Kasumi-1 (cell line): ENCODE results near the gene LUC7L3.

Experiments
- DNase-seq, 2 experiments: peaks; one replicate each; lab custom pipeline; 2025; lab: John Stamatoyannopoulos, UW

LUC7L3 gene

DNA sequence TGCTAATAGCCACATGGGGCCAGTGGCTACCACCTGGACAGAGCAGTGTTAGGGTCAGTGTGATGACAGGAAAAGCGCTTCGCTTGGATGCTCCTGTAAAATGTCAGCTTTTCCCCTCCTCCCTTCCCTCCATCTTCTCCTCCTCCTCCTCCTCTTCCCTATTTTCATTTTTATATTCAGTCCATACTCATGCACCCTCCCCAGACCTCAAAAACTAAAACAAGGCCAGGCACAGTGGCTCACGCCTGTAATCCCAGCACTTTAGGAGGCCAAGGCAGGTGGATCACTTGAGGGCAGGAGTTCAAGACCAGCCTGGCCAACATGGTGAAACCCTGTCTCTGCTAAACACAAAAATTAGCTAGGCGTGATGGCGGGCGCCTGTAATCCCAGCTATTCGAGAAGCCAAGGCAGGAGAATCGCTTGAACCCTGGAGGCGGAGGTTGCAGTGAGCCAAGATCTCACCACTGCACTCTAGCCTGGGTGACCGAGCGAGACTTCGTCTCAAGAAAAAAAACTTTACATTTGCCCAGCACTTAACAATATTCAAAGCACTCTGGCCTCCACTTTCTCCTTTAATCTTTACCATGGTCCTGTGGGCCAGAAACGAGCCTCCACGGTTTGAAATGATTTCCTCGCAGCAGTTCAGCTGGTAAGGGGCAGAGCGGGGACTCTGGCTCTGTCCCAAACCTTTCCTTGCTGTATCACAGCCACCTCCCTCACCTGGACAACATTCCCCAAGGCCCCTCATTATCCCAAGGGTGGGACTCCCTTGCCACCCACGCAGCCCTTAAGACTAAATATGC, 33.5 kb upstream of the LUC7L3 start:
- DNase-seq, result no peak

DNA sequence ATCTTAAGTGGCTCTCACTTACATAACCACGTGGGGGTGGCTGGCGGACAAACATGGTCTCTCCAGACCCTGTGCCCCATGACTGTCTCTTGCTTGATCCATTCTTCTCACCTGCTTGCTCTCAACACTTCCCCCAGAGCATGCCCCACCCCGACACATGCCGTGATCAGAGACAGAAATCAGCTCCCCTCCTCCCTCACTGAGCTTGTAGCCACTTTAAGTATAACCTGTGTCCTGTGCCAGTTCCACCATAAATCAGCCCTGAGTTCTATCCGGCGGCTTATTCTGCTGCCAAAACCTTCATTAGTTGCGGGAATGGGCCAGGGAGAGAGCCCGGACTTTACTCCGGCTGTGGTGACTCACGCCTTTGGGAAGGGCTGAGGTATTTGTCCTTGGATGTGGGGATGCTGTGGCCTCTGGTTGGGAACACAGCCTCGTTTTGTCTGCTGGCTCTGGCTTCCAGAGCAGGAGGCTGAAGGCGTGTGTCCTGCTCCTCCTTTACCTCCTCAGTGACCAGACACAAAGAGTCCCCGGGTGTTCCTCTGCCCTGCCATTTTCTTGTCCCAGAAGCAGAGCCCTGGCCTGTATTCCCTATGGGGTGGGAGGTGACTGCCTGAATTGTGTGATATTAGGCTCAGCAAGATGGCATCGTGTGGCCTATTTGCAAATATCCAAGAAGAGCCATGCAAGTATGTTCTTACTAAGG, 32.8 kb upstream of the LUC7L3 start:
- DNase-seq, result no peak

DNA sequence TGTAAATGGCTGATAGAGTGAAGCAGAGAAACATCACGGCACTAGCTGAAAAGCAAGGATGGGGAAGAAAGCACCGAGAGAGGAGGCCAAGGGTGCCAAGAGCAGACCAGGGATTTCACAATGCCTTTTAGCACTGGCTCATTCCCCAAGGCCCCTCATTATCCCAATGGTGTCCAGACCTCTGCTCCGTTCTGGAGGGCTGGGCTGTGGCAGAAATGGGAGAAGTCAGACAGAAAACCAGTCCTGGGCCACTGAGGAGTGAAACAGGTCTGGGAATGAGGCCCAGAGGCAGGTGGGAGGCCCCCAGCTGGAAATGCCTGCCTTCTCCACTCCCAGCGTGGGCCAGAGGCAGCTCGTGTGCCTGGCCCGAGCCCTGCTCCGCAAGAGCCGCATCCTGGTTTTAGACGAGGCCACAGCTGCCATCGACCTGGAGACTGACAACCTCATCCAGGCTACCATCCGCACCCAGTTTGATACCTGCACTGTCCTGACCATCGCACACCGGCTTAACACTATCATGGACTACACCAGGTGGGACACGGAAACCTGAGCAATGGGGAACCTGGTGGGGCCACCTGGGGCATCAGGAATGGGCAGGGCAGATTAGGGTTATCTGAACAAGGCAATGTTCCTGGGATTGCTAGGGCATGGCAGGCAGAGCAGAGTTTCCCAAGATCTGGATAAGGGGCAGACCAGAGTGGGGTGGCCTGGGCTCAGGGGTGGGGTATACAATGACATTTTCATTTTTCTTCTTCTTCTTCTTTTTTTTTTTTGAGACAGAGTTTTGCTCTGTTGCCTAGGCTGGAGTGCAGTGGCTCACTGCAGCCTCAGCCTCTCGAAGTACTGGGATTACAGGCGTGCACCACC, 32.0 kb upstream of the LUC7L3 start:
- DNase-seq, result no peak

DNA sequence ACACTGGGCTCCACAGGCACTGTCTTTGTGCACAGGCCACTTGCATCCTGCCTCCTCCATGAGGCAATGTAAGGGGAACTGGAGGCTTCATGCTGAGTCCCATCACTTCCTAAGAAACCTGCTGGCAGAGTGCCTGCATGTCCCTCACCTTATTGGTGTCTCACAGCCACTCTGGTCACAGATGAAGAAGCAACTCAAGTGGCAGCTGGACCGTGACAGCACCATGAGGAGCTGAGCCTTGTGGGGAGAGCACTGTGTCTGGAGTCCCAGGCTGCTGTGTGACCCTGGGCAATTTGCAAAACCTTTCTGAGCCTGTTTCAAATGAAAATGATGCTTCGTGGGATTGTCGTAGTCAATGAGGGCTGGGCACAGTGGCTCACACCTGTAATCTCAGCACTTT, 31.2 kb upstream of the LUC7L3 start:
- no peak for DNase-seq

DNA sequence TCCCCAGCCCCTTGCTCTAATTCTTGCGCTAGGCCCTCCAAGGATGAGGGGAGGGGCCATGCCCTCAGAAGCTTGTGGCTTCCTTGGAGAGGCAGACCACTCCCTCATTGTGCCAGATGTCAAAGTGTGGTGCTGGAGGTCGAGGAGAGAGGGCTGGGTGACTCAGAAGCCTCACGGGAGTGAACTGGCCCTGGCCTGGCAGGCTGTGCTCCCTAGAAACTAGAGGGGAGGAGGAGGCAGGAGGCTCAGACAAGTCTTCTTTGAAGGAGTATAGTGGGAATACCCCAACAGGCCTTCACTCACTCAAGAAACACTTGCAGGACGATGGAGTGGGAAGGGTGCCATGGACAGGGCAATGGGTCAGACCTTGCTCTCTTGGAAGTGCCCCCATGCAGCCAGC, 30.2 kb upstream of the LUC7L3 start:
- peak; percentile 31 to 37 for DNase-seq

DNA sequence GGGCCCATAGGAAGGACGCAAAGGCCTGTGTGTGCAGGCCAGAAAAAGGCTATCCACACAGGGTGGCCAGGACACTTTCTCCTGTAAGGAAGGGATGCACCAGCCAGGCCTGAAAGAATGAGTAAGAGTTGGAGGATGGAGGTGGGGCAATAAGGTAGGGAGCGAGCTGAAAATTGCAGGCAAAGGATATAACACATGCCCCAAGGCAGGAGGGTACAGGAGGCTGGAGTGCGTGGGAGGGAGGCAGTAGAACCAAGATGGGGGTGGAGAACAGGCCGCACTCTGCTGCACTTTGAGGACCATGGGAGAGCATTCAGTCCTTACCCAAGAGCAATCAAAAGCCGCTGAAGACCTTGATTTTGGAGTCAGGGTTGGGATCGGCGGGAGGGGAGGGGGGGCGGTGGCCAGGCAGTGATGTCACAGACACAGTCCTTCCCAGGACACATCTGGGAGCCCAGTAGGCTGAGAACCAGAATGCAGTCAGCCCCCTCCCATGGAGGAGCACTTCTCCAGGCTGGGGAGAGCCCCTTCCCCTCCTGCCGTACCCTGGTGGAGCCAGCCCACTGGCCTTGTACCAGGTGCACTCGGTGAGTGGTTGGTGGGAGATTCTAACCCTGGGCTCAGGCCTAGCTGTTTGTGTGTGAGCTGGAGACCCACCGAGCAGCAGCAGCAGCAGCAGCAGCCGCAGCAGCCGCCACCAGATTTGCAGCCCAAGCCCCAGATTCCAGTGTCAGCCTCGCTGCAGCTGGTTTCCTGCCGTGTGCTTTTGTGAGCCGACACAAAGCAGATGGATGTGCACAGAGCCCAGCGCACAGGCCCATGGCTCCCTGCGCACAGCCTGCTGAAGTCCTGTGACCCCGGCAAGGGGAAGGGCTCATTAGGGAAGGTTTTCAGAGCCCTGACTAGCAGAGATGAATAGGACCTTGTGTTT, 29.2 kb upstream of the LUC7L3 start:
- no peak for DNase-seq

DNA sequence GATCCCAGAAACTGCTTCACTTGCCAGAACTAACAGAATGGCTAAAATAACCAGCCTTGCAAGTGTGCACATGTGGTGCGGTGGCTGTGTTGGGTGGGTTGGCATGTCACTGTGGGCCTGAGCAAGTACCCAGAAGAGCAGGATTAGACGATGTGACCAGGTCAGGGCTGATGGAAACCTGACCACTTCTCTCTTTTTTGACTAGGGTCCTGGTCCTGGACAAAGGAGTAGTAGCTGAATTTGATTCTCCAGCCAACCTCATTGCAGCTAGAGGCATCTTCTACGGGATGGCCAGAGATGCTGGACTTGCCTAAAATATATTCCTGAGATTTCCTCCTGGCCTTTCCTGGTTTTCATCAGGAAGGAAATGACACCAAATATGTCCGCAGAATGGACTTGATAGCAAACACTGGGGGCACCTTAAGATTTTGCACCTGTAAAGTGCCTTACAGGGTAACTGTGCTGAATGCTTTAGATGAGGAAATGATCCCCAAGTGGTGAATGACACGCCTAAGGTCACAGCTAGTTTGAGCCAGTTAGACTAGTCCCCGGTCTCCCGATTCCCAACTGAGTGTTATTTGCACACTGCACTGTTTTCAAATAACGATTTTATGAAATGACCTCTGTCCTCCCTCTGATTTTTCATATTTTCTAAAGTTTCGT, 28.4 kb upstream of the LUC7L3 start:
- no peak for DNase-seq

DNA sequence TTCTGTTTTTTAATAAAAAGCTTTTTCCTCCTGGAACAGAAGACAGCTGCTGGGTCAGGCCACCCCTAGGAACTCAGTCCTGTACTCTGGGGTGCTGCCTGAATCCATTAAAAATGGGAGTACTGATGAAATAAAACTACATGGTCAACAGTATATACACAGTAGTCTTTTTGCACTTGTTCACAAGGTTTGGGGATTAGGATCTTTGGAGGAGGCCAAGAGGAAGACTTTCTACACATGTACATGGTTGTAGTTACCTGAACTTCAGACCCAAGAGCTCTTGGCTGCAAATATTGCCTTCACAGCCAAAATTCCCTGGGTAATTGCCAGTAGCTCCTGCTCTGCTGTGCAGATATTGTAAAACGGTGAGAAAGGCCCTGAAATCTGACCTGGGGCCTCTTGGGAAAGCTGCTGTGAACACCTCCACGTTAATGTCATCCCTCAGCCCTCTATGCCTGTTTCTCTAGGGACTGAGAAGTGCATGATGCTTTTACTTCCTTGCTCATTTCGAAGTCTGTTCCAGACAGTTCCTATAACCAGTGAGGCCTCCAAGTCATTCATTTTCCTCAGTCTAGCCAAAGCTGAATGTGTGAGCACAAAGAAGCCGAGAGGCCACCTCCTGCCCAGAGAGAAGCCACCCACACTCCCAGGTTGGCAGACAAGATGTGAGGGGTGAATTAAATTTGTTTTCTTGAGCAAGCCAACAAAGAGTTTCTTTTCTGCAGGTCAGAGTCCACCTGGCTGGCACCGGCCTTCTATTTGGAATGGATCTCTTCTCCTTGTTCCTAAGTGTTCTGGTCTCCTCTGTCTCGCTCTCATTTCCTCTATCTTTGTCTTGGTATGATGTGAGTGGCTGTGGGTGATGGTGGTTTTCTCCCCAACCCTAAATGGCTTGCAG, 27.6 kb upstream of the LUC7L3 start:
- no peak for DNase-seq

DNA sequence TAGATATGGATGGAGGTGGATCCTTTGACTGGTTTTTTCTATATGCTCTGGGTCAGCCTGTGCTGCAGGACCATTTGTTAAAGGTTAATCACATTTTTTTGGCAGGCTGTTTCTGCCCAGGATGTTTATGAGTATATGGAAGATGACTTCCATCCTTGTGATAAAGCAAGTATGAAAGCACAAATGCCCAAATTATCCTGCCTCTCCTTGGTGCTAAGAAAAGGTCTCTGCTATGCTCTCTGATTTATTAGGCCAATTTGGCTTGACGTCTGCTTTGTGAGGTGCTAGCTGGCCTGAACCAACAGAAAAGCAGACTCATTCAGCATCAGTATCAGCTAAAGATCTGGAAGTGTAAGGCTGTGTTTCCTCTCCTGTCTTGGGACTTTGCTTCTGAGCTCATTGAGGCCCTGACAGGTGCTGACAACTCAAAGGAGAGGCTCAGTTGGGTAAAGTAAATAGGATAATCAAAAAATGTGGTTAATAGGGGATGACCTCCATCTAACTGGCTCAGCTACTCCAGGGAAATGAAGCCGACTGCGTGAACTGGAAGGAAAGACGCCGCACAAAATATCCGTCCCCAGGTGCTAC, 26.9 kb upstream of the LUC7L3 start:
- DNase-seq, result no peak

DNA sequence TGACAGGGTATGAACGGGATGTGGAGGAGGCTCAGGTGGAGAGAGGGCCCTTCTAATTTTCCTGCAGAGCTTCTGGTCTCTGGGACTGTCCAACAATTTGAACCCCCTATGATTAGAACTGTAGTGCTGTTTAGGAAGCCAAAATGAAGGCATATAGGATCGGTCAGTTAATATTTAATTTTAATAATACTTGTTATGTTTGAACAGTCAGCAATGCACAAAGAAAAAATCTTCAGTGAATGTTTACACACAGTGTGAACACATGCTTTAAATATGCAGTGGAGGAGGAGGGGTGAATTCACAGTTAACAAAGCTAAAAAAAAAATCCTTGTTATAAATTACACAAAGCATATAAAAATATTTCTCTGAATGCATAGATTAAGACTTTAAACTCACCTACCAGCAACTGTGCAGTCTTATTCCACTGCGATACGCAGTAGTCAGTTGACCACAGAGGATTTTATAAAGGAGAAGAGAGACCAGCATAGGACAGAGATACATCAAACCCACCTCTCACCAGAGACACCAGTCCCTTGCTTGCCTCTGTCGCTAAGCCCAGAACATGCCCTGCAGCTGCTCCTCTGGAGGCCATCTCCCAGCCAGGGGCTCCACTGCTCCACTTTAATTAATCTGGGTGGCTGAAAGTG, 26.2 kb upstream of the LUC7L3 start:
- DNase-seq, result no peak

DNA sequence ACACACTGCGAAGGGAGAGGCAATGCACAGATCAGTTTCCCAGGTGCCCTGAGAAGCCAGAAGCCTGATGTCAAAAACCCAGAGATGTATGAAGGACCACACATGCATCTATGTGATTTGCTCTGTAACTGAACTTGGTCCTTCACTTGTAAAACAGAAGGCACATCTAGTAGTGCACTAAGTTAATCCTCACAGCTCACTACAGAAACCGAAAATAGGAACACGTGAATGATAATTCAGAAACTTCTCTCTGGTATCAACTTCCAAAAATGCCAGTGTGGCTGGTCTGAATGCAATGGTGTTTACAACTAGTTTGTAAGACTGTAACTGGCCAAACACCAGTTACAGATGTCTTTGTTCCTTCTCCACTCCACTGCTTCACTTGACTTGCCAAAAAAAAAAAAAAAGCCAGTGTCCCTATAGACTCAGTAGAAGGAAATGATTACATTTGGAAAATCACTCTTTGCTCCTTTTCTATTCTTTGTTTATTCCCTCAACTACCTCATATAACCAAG, 23.0 kb upstream of the LUC7L3 start:
- DNase-seq, result no peak

DNA sequence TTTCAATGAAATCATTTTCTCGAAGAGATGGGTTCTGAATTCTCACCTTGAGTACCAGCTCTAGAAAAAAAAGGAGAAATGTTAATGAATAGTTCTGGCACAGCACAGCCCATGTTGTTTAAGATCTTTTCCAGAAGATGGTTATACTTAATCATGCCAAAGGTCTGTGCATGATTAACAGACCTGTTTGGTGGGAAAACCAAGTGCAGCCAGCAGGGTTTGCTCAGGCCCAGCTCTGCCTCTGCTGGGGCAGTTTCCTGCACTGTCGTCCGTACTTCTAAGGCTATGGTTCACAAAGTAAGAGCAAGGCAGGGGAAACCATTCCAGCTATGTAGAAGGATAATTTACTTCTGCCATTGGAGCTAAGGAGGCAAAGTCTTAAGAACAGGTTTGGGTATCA, 22.3 kb upstream of the LUC7L3 start:
- DNase-seq, result no peak

DNA sequence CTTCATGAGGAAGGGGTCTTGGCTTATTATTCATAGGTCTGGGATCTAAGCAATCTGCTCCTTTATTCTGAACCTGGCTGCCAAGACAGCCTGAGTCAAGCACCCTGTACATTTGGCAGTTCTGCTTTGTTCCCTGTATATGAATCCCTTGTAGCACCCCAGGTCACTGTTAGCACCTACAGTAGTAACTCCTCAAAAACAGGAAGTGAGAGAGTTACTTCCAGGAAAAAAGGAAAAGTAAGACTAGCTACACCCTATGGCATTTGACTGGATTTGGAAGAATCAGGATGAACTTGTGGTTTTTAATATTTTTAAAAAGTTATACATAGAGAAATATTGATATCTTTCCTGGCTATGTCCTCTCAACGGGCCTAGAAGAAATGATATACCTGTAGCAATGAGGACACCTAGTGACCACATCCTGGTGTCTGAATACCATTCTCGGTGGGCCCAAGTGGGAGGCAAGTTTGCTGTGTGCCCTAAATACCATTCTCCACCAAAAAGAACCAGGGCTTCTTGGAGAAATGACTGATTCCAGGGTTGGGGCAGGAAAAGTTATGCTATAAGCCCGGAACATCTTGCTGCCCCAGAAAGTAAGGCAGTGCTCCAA, 21.6 kb upstream of the LUC7L3 start:
- no peak for DNase-seq

DNA sequence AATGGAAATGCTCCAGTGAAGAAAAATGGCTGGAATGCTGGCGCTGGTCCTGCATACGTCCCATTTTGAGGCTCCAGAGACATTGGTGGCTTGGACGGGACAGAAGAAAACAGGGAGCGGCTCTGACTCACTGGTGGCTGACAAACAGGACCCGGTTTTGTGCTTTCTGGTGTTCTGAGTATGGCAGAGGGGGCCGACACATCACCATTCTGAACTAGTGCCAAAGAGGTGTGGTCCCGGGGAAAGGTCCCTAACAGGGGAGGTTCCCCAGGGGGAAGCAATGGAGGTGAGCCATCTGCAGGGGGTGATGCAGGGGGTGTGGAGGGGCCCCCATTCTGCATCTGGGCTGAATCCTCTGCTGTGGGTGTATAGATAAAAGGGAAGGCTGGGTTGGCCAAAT, 20.0 kb upstream of the LUC7L3 start:
- no peak for DNase-seq

DNA sequence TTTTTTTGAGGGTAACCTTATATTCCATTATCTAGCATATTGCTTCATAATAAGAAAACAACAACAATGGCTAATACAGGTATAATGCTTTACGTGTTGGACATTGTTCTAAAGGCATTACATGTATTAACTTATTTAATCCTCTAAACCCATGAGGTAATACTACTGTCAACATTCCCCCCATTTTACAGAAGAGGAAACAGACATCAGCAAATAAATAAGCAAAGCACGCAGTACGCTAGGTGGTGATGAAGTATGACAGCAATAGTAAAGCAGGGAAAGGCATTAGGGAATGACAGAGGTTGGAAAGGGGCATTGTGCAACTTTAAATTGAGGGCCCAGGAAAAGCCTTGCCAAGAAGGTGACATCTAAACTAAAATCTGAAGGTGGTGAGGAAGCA, 16.2 kb upstream of the LUC7L3 start:
- DNase-seq, result no peak

DNA sequence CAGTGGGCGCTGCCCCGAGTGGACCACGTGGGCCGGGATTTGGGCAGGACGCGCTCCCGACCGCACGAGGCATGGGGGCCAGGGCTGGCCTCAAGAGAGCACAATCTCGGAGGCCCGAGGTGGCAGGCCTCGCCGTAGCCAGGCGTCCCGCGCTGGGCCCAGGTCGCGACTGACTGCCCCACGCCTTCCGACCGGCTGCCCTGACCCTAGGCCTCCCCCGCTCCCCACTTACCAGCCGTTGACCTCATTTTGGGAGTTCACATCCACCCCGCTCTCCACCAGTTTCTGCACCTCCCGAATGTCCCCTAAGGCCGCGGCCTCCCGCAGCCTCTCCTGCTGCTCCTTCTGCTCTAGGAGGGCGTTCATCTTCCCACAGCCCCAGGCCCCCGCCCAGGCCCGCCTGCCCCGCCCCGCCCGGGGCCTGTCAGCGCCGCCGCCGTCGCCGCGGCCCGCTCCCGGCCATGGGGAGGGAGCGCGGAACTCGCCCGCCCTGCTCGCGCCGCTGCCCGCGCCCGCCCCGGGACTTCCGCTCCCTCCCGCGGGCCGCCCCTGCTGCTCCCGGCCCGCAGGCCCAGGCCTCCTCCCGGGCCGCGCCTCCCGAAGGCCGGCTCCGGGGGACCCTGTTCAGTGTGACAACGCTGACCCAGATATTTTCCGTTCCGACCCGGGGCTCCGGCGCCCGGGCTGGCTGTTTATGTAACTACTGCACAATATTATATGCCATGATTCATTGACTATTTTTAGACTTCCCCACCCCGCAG, 11.9 kb upstream of the LUC7L3 start, which contains the start of gene ANKRD40:
Gene ANKRD40 (minus strand): TSS at position 626 of the 761 bp plus-strand sequence. CDS start 260 bp downstream, at position 366.
- DNase-seq, result peak; percentile 97 to 98
